ENCODE data around the gene ZBTB20. TPM values are rescaled to one million over a fixed set of nuclear protein-coding genes. Genes with fewer than 3 reads are reported as not detected.

Gene ZBTB20
- total RNA-seq, 5 donors from 2014 or later (not counting 1 experiment from before 2014, with no cell fraction given), result 43.1 to 80.7 (median 48.4) TPM

DNA sequence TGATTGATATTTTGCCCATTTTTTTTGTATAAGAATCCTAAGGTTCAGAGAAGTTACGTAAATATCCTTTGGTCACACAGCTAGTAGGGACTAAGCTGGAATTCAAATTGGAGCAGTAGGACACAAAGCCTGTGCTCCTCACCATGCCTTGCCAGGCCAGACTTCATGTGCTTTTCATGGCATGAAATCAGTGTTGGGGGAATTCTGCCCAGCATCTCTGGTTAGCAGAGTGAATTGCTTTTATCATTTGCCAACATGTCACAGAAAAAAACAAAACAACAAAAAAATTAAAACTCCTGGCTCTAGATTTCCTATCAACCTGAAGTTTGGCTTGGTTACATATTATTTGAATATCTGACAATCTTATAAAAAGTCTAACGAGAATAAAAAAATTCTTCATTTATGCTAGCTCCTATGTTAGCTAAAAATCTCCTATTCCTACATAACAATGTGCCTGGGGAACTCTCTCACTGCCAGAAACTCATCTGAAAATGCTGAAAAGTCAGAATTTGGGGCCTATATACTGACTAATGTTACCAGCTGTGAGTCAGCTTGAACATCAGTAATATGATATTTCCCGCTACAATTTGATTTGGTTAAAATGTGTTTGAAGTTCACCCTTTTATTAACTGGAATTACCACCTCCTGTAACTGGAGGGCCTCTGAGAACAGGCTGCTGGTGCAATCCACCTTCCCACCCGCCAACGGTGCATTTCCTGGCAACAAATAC, 711.5 kb downstream of the ZBTB20 start:
- H3K4me3 Mint-ChIP-seq, result no peak overlapping the region
- H3K36me3 ChIP-seq (ENCODE audit: control insufficient read depth in 2 of 2, extremely low read depth in 1 of 2, insufficient read depth in 1 of 2, low read length in 1 of 2), result no peaks in the 10 kb centered on the region
- no peaks in the 10 kb centered on the region for H3K9me3 Mint-ChIP-seq
- ATAC-seq (replicated peaks in 1 of 4), result no peak
- POLR2A ChIA-PET, result no interaction called here
- H3K9me3 ChIP-seq, result no peaks in the 10 kb centered on the region
- 100% methylated on average over 1 of the region's 5 CpGs for WGBS (ENCODE audit: insufficient coverage)
- no peaks in the 10 kb centered on the region for H3K27me3 ChIP-seq (replicated peaks in 1 of 2; ENCODE audit: control insufficient read depth in 2 of 2, extremely low read depth in 1 of 2, insufficient read depth in 2 of 2, low read length in 1 of 2)
- DNase-seq, result no peak
- H3K27ac Mint-ChIP-seq, result no peak overlapping the region
- no peak overlapping the region for H3K27ac ChIP-seq (ENCODE audit: low read length)
- H3K36me3 Mint-ChIP-seq, result peaks cover 4% of the 10 kb centered on the region
- H3K27me3 Mint-ChIP-seq, result no peaks in the 10 kb centered on the region
- H3K4me3 ChIP-seq (ENCODE audit: control insufficient read depth in 1 of 2, extremely low read depth in 1 of 2, low read length in 1 of 2), result no peak overlapping the region
- no peaks in the 10 kb centered on the region for H3K4me1 ChIP-seq (ENCODE audit: control insufficient read depth in 1 of 2, extremely low read depth in 1 of 2, insufficient read depth in 2 of 2, low read length in 2 of 2)
- H3K4me1 Mint-ChIP-seq, result peaks cover 0 to 3% (median 0%) of the 10 kb centered on the region in 3 donors
- CTCF ChIA-PET, result interaction anchor here in 1 of 2 donors (0.8 kb wide), 1 partner anchor 192 kb away, joined by 3 read pairs; no protein-coding TSS in a partner anchor

GRCh38 chr3:114432310-114432709, 714.8 kb downstream of the ZBTB20 start:
- H3K27me3 Mint-ChIP-seq, result no peaks in the 10 kb centered on the region
- no peaks in the 10 kb centered on the region for H3K9me3 Mint-ChIP-seq
- WGBS (ENCODE audit: insufficient coverage), result 100% methylated on average over 2 of the region's 2 CpGs
- DNase-seq (no peak), ATAC-seq (replicated peaks in 1 of 4) (no peak)
- H3K27ac Mint-ChIP-seq, result no peak overlapping the region
- H3K4me3 Mint-ChIP-seq, result no peak overlapping the region
- Histone ChIP-seq H3K4me1 (ENCODE audit: control insufficient read depth in 1 of 2, extremely low read depth in 1 of 2, insufficient read depth in 2 of 2, low read length in 2 of 2) (no peaks in the 10 kb centered on the region), H3K9me3 (no peaks in the 10 kb centered on the region), H3K4me3 (ENCODE audit: control insufficient read depth in 1 of 2, extremely low read depth in 1 of 2, low read length in 1 of 2) (no peak overlapping the region), H3K27ac (ENCODE audit: low read length) (no peak overlapping the region), H3K36me3 (ENCODE audit: control insufficient read depth in 2 of 2, extremely low read depth in 1 of 2, insufficient read depth in 1 of 2, low read length in 1 of 2) (no peaks in the 10 kb centered on the region), H3K27me3 (replicated peaks in 1 of 2; ENCODE audit: control insufficient read depth in 2 of 2, extremely low read depth in 1 of 2, insufficient read depth in 2 of 2, low read length in 1 of 2) (no peaks in the 10 kb centered on the region)
- peaks cover 4% of the 10 kb centered on the region for H3K36me3 Mint-ChIP-seq
- CTCF ChIA-PET, result interaction anchor here (0.7 to 2.0 kb wide), 2 partner anchors 14 to 17 kb away, joined by 4 to 6 read pairs; no protein-coding TSS in a partner anchor
- POLR2A ChIA-PET, result no interaction called here
- peaks cover 0 to 3% (median 0%) of the 10 kb centered on the region in 3 donors for H3K4me1 Mint-ChIP-seq

GRCh38 chr3:114428044-114428595, 719.0 kb downstream of the ZBTB20 start:
- ATAC-seq (replicated peaks in 1 of 4) (no peak), DNase-seq (no peak)
- H3K9me3 ChIP-seq, result no peaks in the 10 kb centered on the region
- CTCF ChIA-PET, result no interaction called here
- no peak overlapping the region for H3K4me3 Mint-ChIP-seq
- POLR2A ChIA-PET, result no interaction called here
- no peaks in the 10 kb centered on the region for H3K9me3 Mint-ChIP-seq
- H3K27me3 Mint-ChIP-seq, result no peaks in the 10 kb centered on the region
- no peaks in the 10 kb centered on the region for H3K36me3 ChIP-seq (ENCODE audit: control insufficient read depth in 2 of 2, extremely low read depth in 1 of 2, insufficient read depth in 1 of 2, low read length in 1 of 2)
- no peak overlapping the region for H3K27ac ChIP-seq (ENCODE audit: low read length)
- WGBS (ENCODE audit: insufficient coverage), result 90% methylated on average over 3 of the region's 5 CpGs
- H3K4me1 ChIP-seq (ENCODE audit: control insufficient read depth in 1 of 2, extremely low read depth in 1 of 2, insufficient read depth in 2 of 2, low read length in 2 of 2), result no peaks in the 10 kb centered on the region
- no peak overlapping the region for H3K4me3 ChIP-seq (ENCODE audit: control insufficient read depth in 1 of 2, extremely low read depth in 1 of 2, low read length in 1 of 2)
- no peak overlapping the region for H3K27ac Mint-ChIP-seq
- no peaks in the 10 kb centered on the region for H3K36me3 Mint-ChIP-seq
- no peaks in the 10 kb centered on the region for H3K27me3 ChIP-seq (replicated peaks in 1 of 2; ENCODE audit: control insufficient read depth in 2 of 2, extremely low read depth in 1 of 2, insufficient read depth in 2 of 2, low read length in 1 of 2)
- no peaks in the 10 kb centered on the region for H3K4me1 Mint-ChIP-seq

DNA sequence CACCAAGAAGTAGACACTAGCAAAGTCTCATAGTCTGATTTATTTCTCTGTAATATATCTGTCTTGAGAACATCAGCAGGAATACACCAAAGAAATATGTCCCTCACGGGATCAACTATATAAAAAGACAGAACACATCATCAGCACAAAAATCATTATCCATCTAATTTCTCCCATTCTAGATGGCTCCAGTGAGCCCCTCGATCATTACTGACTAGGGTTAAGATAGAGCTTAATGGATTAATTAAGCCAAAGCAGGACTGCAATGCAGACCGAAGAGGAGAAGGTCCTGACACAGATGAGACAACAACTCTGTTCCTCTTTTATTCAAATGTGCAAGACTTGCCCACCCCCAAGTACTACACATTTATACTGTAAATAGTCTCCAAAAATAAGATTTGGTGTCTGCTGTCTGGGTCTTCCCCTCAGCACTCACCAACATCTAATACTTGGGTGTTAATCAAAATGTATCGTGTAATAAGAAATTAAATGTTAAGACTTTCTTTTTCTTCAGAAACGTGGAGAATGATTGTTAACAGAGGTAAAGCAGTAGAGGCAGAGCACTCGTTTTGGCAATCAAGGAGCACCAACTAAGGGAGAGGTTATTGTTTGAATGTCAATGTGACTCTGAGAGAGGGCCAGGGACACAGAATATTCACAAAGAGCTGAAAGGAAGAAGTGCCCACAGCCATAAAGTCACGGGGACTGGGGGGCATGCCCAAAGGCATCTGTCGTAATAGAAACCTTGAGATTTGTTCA, 719.6 kb downstream of the ZBTB20 start:
- no peak for DNase-seq
- no peak for ATAC-seq (replicated peaks in 1 of 4)
- Histone ChIP-seq H3K27me3 (replicated peaks in 1 of 2; ENCODE audit: control insufficient read depth in 2 of 2, extremely low read depth in 1 of 2, insufficient read depth in 2 of 2, low read length in 1 of 2) (no peaks in the 10 kb centered on the region), H3K4me3 (ENCODE audit: control insufficient read depth in 1 of 2, extremely low read depth in 1 of 2, low read length in 1 of 2) (no peak overlapping the region), H3K4me1 (ENCODE audit: control insufficient read depth in 1 of 2, extremely low read depth in 1 of 2, insufficient read depth in 2 of 2, low read length in 2 of 2) (no peaks in the 10 kb centered on the region), H3K27ac (ENCODE audit: low read length) (no peak overlapping the region), H3K36me3 (ENCODE audit: control insufficient read depth in 2 of 2, extremely low read depth in 1 of 2, insufficient read depth in 1 of 2, low read length in 1 of 2) (no peaks in the 10 kb centered on the region), H3K9me3 (no peaks in the 10 kb centered on the region)
- Mint-ChIP-seq H3K27me3 (no peaks in the 10 kb centered on the region), H3K27ac (no peak overlapping the region), H3K4me1 (no peaks in the 10 kb centered on the region), H3K9me3 (no peaks in the 10 kb centered on the region), H3K36me3 (no peaks in the 10 kb centered on the region), H3K4me3 (no peak overlapping the region)
- ChIA-PET POLR2A (no interaction called here), CTCF (interaction anchor here in 1 of 2 donors (0.9 kb wide), 1 partner anchor 18 kb away, joined by 3 read pairs; no protein-coding TSS in a partner anchor)
- 82% methylated on average over 3 of the region's 8 CpGs for WGBS (ENCODE audit: insufficient coverage)

GRCh38 chr3:114424337-114424736, 722.8 kb downstream of the ZBTB20 start:
- no peak overlapping the region for H3K27ac Mint-ChIP-seq
- H3K9me3 Mint-ChIP-seq, result no peaks in the 10 kb centered on the region
- ChIA-PET POLR2A (no interaction called here), CTCF (no interaction called here)
- H3K4me1 Mint-ChIP-seq, result no peaks in the 10 kb centered on the region
- WGBS (ENCODE audit: insufficient coverage), result 100% methylated on average over 1 of the region's 8 CpGs
- no peak overlapping the region for H3K4me3 ChIP-seq (ENCODE audit: control insufficient read depth in 1 of 2, extremely low read depth in 1 of 2, low read length in 1 of 2)
- no peak overlapping the region for H3K4me3 Mint-ChIP-seq
- no peak overlapping the region for H3K27ac ChIP-seq (ENCODE audit: low read length)
- no peaks in the 10 kb centered on the region for H3K27me3 ChIP-seq (replicated peaks in 1 of 2; ENCODE audit: control insufficient read depth in 2 of 2, extremely low read depth in 1 of 2, insufficient read depth in 2 of 2, low read length in 1 of 2)
- no peaks in the 10 kb centered on the region for H3K36me3 Mint-ChIP-seq
- DNase-seq, result no peak
- no peaks in the 10 kb centered on the region for H3K27me3 Mint-ChIP-seq
- ATAC-seq (replicated peaks in 1 of 4), result no peak
- H3K36me3 ChIP-seq (ENCODE audit: control insufficient read depth in 2 of 2, extremely low read depth in 1 of 2, insufficient read depth in 1 of 2, low read length in 1 of 2), result no peaks in the 10 kb centered on the region
- no peaks in the 10 kb centered on the region for H3K4me1 ChIP-seq (ENCODE audit: control insufficient read depth in 1 of 2, extremely low read depth in 1 of 2, insufficient read depth in 2 of 2, low read length in 2 of 2)
- no peaks in the 10 kb centered on the region for H3K9me3 ChIP-seq

GRCh38 chr3:114421204-114421603, 725.9 kb downstream of the ZBTB20 start:
- ATAC-seq (replicated peaks in 1 of 4) (no peak), DNase-seq (no peak)
- Mint-ChIP-seq H3K27me3 (no peaks in the 10 kb centered on the region), H3K4me1 (peaks cover 6 to 7% (median 6%) of the 10 kb centered on the region in 3 donors), H3K4me3 (no peak overlapping the region), H3K36me3 (no peaks in the 10 kb centered on the region), H3K27ac (peak overlapping the region in 1 of 2 donors; percentile 12), H3K9me3 (no peaks in the 10 kb centered on the region)
- Histone ChIP-seq H3K27ac (ENCODE audit: low read length) (no peak overlapping the region), H3K4me1 (ENCODE audit: control insufficient read depth in 1 of 2, extremely low read depth in 1 of 2, insufficient read depth in 2 of 2, low read length in 2 of 2) (no peaks in the 10 kb centered on the region), H3K36me3 (ENCODE audit: control insufficient read depth in 2 of 2, extremely low read depth in 1 of 2, insufficient read depth in 1 of 2, low read length in 1 of 2) (no peaks in the 10 kb centered on the region), H3K4me3 (ENCODE audit: control insufficient read depth in 1 of 2, extremely low read depth in 1 of 2, low read length in 1 of 2) (no peak overlapping the region), H3K27me3 (replicated peaks in 1 of 2; ENCODE audit: control insufficient read depth in 2 of 2, extremely low read depth in 1 of 2, insufficient read depth in 2 of 2, low read length in 1 of 2) (no peaks in the 10 kb centered on the region), H3K9me3 (no peaks in the 10 kb centered on the region)
- no CpG with 5 or more reads among the region's 7 CpGs for WGBS (ENCODE audit: insufficient coverage)
- ChIA-PET POLR2A (no interaction called here), CTCF (interaction anchor here (0.6 to 4.1 kb wide), 12 partner anchors 12 to 270 kb away, joined by 3 to 51 read pairs (median 4); no protein-coding TSS in a partner anchor)

Measured in T-cell (primary cell).